Esophagus mucosa (tissue), 1 donor: ENCODE data around the gene LRP1B. TPM values are rescaled to one million over a fixed set of nuclear protein-coding genes. Genes with fewer than 3 reads are reported as not detected.

Source experiments
- ATAC-seq: fragments of 200-7000 bp; cut with Tn5 transposase; one replicate; pipeline ENCODE4 v1.9.1; 2020
- total RNA-seq: library from RNA; stranded (reverse); gene quantifications from one replicate; pipeline ENCODE4 v1.2.4, GENCODE V29; 2023
- donor health status: DM: yes; HTN: yes; CAD: no.

The LRP1B gene
- total RNA-seq, 1 donor from 2014 or later = 0.40 TPM

GRCh38 chr2:140274891-140275290 lies 1855.9 kb downstream of the LRP1B start:
- ATAC-seq = no peak

- no peak for ATAC-seq
Observed at GRCh38 chr2:140273958-140274357, 1856.9 kb downstream of the LRP1B start.

GRCh38 chr2:140273408-140273807 lies 1857.4 kb downstream of the LRP1B start:
- ATAC-seq = no peak

- no peak for ATAC-seq
Observed at GRCh38 chr2:140270224-140270623, 1860.6 kb downstream of the LRP1B start.

- ATAC-seq = no peak
Observed at GRCh38 chr2:140269000-140269399, 1861.8 kb downstream of the LRP1B start.

- ATAC-seq = no peak
Observed at GRCh38 chr2:140262908-140263307, 1867.9 kb downstream of the LRP1B start.

- ATAC-seq = no peak
Observed at GRCh38 chr2:140257692-140258300, 1873.0 kb downstream of the LRP1B start.

GRCh38 chr2:140256080-140256479 lies 1874.7 kb downstream of the LRP1B start:
- no peak for ATAC-seq

GRCh38 chr2:140249821-140250220 lies 1881.0 kb downstream of the LRP1B start:
- no peak for ATAC-seq

- no peak for ATAC-seq
Observed at GRCh38 chr2:140248623-140249022, 1882.2 kb downstream of the LRP1B start.

GRCh38 chr2:140247451-140248195 lies 1883.2 kb downstream of the LRP1B start:
- ATAC-seq = no peak

GRCh38 chr2:140246957-140247356 lies 1883.9 kb downstream of the LRP1B start:
- ATAC-seq = no peak

- no peak for ATAC-seq
Observed at GRCh38 chr2:140246058-140246457, 1884.8 kb downstream of the LRP1B start.

DNA sequence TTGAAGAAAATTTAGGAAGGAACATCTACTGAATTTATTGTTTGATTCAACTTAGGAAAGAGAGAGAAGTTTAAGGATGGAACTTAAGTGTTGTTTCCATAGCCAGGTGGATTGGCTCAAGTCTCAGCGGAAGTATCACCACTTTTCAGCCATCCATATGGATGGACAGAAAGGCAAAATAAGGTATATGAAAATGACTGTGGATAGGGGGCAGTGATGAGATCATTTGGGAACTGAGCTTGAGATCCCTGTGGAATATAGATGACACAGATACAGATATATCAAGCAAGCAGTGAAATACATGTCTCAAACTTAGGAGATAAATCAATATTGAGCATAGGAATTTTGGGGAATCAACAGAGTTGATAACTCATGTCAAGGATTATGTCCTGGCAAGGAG lies 1887.9 kb downstream of the LRP1B start:
- ATAC-seq = no peak

DNA sequence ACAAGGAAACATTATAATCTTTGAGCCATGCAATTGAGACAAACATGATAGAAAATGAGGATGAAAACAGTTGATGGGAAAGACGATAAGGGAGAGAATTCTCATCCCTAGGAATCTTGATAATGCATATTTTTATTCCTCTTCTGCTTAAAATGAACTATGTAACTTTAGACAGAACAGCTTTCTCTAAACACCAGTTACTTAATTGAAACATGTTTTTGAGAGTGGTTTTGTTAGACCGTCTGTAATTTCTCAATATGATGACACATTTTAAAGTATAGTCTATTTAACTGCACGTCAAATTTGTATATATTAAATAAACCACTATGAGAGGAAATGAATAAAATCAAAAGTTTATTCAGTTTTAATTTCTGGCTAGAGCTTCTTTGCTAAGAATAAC lies 1896.7 kb downstream of the LRP1B start:
- ATAC-seq = no peak

DNA sequence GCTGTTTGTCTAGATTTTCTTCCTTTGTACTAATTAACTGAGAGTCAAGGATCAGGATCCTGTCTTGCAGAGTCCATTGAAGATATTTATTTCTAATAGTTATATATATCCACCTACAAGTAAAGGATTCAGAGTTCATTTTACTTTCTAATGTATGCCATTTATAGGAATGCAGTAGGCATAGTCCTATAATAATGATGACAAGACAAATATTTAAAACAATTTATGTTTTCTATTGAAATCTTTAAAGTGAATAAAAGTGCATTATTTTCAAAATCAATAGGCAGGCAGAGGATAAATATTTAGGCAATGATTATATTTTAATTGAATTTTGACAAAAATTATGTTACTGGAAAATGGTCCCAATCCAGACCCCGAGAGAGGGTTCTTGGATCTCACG lies 1919.9 kb downstream of the LRP1B start:
- no peak for ATAC-seq

DNA sequence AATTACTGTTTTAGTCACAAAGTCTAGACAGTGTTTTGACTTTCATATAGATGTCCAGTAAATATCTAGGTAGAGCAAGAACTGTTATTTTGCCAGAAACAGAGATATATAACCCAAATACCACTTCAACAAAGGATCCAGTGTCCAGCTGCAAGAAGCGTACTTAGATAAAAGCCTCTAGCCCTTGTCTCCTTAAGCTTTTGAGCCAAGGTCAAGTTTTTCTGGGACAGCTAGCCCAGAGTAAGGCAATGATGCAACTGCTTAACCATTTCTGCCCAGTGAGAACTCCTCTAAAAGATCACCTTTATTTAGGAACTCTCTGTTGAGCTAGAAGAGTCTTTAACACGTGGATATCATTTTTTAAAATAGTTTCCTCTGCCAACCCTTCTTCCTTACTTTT lies 1925.7 kb downstream of the LRP1B start:
- ATAC-seq = no peak

DNA sequence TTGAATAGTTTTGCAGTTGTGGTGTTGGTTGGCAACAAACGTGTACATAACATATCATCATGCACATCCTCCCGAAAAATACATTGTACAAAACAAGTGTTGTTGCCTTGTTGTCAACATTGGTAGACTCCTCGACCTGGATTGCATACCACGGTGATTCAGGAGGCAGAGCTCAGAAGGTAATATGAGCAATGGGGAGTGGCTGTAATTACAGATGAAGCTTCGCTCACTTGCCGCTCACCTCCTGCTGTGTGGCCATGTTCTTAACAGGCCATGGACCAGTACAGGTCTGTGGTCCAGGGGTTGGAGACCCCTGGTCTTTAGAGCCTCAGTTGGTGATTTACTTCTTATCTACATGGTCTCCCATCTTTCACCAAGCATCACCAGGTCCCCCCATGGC lies 1927.5 kb downstream of the LRP1B start:
- ATAC-seq = no peak

DNA sequence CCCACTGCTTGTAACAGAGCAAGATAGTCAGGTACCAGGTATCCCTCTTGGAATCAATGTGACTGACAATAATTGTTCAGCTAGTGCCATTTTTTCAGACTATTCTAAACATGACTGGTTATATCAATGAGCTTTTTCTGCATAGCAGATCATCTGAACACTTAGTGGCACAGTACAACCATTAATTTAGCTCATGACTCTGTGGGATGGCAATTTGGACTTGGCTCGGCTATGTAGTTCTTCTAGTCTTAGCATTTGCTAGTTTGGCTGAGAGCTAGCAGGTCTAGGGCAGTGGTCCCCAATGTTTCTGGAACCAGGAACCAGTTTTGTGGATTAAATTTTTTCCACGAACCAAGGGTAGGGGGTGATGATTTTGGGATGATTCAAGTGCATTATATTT lies 1929.2 kb downstream of the LRP1B start:
- no peak for ATAC-seq

DNA sequence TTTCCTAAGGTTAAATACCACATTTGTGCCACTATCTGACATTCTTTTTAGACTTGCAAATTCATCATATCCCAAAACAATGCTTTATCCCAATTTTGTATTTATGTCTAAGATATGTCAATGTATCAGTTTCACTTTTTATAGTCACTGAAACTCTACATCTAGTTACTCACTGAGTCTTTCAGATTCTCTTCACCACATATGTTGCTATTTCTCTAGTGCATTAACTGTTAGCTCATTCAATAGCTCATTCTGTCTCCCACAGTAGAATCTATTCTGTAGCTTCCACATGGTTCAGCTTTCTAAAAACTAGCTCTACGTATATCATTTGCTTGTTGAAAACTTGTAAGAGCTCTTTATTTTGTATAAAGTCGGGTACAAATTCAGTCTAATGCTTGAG lies 1930.1 kb downstream of the LRP1B start:
- ATAC-seq = no peak

- ATAC-seq = no peak
Observed at GRCh38 chr2:140200307-140200706, 1930.5 kb downstream of the LRP1B start.

- ATAC-seq = no peak
Observed at GRCh38 chr2:140199312-140199711, 1931.5 kb downstream of the LRP1B start.

- no peak for ATAC-seq
Observed at GRCh38 chr2:140187086-140187485, 1943.7 kb downstream of the LRP1B start.

- no peak for ATAC-seq
Observed at GRCh38 chr2:140186313-140186712, 1944.5 kb downstream of the LRP1B start.

DNA sequence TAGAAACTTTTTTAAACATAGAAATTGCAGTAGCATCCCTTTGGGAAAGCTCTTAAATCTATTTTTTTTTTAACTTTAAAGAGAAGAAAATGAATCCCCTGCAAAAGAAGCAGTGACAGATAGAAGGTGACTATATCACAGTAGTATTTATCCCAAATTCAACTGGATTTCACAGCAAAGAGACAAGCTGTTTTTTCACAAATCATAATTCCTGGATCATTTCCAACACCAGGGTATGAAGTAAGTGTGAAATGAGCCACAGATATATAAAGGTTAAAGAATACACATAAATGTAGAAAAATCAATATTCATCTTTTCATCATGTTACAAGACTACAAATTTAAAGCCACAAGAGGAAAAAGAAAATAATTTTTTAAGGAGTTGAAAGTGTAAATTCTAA lies 1945.7 kb downstream of the LRP1B start:
- ATAC-seq = no peak
